ENCODE data around the gene PBX4.

PBX4 gene

DNA sequence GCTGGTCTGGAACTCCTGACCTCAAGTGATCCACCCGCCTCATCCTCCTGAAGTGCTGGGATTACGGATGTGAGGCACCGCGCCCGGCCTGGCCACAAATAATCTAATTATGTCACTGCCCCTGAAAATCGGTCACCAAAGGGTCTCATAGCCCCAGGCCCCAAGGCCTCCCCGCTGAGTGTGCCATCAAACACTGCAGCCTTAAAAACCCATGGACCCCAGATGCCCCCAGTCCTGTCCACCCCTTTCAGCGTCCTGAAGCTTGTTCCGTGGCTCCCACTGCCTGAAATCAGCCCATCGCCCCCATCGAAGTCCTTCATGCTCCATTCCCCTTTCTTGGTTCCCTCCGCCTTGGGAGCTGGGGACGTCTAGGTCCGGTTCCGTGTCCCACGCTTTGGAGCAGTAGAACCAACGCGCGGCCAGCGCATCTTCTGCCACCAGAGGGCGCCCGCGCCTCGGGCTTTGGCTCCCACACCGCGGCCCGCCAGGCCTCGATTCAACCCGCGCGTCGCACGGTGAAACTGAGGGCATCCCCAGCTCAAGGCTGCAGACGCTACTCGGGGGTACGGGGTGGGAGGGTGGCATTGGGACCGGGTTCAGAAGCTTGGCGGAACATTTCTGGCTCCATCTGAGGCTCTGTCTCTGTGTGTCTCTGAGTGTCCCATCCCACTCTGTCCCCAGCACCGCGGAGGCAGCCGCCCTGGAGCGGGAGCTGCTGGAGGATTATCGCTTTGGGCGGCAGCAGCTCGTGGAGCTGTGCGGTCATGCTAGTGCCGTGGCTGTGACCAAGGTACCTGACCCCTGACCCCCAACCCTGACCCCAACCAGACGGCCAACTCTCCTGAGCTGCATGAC lies 86.3 kb downstream of the PBX4 start (continued):
- TF ChIP-seq ZNF394 (tag by site-specific recombination; IDR thresholded peaks at IDR 0.05; ENCODE audit: borderline replicate concordance) (no peak), SCRT1 (tag by site-specific recombination; IDR thresholded peaks at IDR 0.05; ENCODE audit: borderline replicate concordance) (no peak), ZNF354C (tag by site-specific recombination; IDR thresholded peaks at IDR 0.05; ENCODE audit: borderline replicate concordance, low read depth) (no peak), ZNF654 (tag by site-specific recombination; IDR thresholded peaks at IDR 0.05; ENCODE audit: low read depth) (peak; percentile 66), ZNF157 (tag by site-specific recombination; IDR thresholded peaks at IDR 0.05) (no peak), ZFP37 (tag by site-specific recombination; IDR thresholded peaks at IDR 0.05) (peak; percentile 45; the same call in 1 of the 2 replicates), ZNF37A (tag by site-specific recombination; IDR thresholded peaks at IDR 0.05) (no peak), BCL11B (tag by site-specific recombination; IDR thresholded peaks at IDR 0.05; ENCODE audit: low read depth) (no peak), MEIS1 (CRISPR knock-in tag; IDR thresholded peaks at IDR 0.05; ENCODE audit: borderline replicate concordance) (no peak), REPIN1 (tag by site-specific recombination; IDR thresholded peaks at IDR 0.05; ENCODE audit: low read depth) (no peak), YY1 (tag by site-specific recombination; IDR thresholded peaks at IDR 0.05) (no peak), FEZF1 (tag by site-specific recombination; IDR thresholded peaks at IDR 0.05) (no peak), ZBTB20 (tag by site-specific recombination; IDR thresholded peaks at IDR 0.05) (no peak), ZNF677 (tag by site-specific recombination; IDR thresholded peaks at IDR 0.05) (no peak), ZNF239 (tag by site-specific recombination; IDR thresholded peaks at IDR 0.05) (no peak), ZNF76 (tag by site-specific recombination; IDR thresholded peaks at IDR 0.05; ENCODE audit: borderline replicate concordance, low read depth) (no peak), ZNF202 (tag by site-specific recombination; IDR thresholded peaks at IDR 0.05; ENCODE audit: borderline replicate concordance) (no peak), ZNF555 (tag by site-specific recombination; conservative IDR thresholded peaks at IDR 0.05) (no peak), ZNF391 (tag by site-specific recombination; IDR thresholded peaks at IDR 0.05; ENCODE audit: borderline replicate concordance, low read depth) (no peak), ZNF16 (tag by site-specific recombination; IDR thresholded peaks at IDR 0.05; ENCODE audit: low read depth) (no peak), ZFHX2 (tag by site-specific recombination; conservative IDR thresholded peaks at IDR 0.05) (peak; percentile 30; the same call in 1 of the 2 replicates), ZNF133 (tag by site-specific recombination; IDR thresholded peaks at IDR 0.05) (no peak), ZNF544 (tag by site-specific recombination; IDR thresholded peaks at IDR 0.05) (no peak), ZFP41 (tag by site-specific recombination; IDR thresholded peaks at IDR 0.05; ENCODE audit: borderline replicate concordance) (no peak), ZNF248 (tag by site-specific recombination; IDR thresholded peaks at IDR 0.05) (no peak), ZNF600 (tag by site-specific recombination; IDR thresholded peaks at IDR 0.05) (peak; percentile 49; the same call in 1 of the 2 replicates)
- TF ChIP-seq, protein P1, sequence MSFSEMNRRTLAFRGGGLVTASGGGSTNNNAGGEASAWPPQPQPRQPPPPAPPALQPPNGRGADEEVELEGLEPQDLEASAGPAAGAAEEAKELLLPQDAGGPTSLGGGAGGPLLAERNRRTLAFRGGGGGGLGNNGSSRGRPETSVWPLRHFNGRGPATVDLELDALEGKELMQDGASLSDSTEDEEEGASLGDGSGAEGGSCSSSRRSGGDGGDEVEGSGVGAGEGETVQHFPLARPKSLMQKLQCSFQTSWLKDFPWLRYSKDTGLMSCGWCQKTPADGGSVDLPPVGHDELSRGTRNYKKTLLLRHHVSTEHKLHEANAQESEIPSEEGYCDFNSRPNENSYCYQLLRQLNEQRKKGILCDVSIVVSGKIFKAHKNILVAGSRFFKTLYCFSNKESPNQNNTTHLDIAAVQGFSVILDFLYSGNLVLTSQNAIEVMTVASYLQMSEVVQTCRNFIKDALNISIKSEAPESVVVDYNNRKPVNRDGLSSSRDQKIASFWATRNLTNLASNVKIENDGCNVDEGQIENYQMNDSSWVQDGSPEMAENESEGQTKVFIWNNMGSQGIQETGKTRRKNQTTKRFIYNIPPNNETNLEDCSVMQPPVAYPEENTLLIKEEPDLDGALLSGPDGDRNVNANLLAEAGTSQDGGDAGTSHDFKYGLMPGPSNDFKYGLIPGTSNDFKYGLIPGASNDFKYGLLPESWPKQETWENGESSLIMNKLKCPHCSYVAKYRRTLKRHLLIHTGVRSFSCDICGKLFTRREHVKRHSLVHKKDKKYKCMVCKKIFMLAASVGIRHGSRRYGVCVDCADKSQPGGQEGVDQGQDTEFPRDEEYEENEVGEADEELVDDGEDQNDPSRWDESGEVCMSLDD (tag by site-specific recombination; IDR thresholded peaks at IDR 0.05): no peak
- TF ChIP-seq, protein P2, sequence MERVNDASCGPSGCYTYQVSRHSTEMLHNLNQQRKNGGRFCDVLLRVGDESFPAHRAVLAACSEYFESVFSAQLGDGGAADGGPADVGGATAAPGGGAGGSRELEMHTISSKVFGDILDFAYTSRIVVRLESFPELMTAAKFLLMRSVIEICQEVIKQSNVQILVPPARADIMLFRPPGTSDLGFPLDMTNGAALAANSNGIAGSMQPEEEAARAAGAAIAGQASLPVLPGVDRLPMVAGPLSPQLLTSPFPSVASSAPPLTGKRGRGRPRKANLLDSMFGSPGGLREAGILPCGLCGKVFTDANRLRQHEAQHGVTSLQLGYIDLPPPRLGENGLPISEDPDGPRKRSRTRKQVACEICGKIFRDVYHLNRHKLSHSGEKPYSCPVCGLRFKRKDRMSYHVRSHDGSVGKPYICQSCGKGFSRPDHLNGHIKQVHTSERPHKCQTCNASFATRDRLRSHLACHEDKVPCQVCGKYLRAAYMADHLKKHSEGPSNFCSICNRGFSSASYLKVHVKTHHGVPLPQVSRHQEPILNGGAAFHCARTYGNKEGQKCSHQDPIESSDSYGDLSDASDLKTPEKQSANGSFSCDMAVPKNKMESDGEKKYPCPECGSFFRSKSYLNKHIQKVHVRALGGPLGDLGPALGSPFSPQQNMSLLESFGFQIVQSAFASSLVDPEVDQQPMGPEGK (tag by site-specific recombination; IDR thresholded peaks at IDR 0.05): peak; percentile 18; the same call in 1 of the 2 replicates
- TF ChIP-seq, protein P3, sequence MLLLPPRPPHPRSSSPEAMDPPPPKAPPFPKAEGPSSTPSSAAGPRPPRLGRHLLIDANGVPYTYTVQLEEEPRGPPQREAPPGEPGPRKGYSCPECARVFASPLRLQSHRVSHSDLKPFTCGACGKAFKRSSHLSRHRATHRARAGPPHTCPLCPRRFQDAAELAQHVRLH (tag by site-specific recombination; IDR thresholded peaks at IDR 0.05): no peak
- TF ChIP-seq, protein P4, sequence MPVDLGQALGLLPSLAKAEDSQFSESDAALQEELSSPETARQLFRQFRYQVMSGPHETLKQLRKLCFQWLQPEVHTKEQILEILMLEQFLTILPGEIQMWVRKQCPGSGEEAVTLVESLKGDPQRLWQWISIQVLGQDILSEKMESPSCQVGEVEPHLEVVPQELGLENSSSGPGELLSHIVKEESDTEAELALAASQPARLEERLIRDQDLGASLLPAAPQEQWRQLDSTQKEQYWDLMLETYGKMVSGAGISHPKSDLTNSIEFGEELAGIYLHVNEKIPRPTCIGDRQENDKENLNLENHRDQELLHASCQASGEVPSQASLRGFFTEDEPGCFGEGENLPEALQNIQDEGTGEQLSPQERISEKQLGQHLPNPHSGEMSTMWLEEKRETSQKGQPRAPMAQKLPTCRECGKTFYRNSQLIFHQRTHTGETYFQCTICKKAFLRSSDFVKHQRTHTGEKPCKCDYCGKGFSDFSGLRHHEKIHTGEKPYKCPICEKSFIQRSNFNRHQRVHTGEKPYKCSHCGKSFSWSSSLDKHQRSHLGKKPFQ (tag by site-specific recombination; IDR thresholded peaks at IDR 0.05): no peak
- TF ChIP-seq, protein P5, sequence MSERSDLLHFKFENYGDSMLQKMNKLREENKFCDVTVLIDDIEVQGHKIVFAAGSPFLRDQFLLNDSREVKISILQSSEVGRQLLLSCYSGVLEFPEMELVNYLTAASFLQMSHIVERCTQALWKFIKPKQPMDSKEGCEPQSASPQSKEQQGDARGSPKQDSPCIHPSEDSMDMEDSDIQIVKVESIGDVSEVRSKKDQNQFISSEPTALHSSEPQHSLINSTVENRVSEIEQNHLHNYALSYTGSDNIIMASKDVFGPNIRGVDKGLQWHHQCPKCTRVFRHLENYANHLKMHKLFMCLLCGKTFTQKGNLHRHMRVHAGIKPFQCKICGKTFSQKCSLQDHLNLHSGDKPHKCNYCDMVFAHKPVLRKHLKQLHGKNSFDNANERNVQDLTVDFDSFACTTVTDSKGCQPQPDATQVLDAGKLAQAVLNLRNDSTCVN (tag by site-specific recombination; optimal IDR thresholded peaks at IDR 0.05): peak; percentile 30
